Ishikawa (cell line): ENCODE measurements around the gene DAGLA.
A peak's percentile ranks its signal among the peaks of the same experiment; 100 is the strongest.

Experiments
- CEBPB ChIP-seq: IDR thresholded peaks from 2 replicates; pipeline ENCODE4 v1.6.1; 2012
- CREB1 ChIP-seq: IDR thresholded peaks from 2 replicates; pipeline ENCODE4 v1.6.1; 2012; ENCODE audit warnings: low read depth
- EGR1 ChIP-seq: IDR thresholded peaks from 2 replicates; pipeline ENCODE4 v1.6.1; 2012
- EP300 ChIP-seq: IDR thresholded peaks from 2 replicates; pipeline ENCODE4 v1.6.1; 2012; ENCODE audit warnings: borderline replicate concordance
- FOXM1 ChIP-seq: IDR thresholded peaks from 2 replicates; pipeline ENCODE4 v1.6.1; 2012; ENCODE audit warnings: low read depth, borderline replicate concordance
- NFIC ChIP-seq: IDR thresholded peaks from 2 replicates; pipeline ENCODE4 v1.6.1; 2012
- RAD21 ChIP-seq: IDR thresholded peaks from 2 replicates; pipeline ENCODE4 v1.6.1; 2012; ENCODE audit warnings: low read depth
- TAF1 ChIP-seq: IDR thresholded peaks from 2 replicates; pipeline ENCODE4 v1.6.1; 2012; ENCODE audit warnings: low read depth, mild to moderate bottlenecking
- TCF12 ChIP-seq: IDR thresholded peaks from 2 replicates; pipeline ENCODE4 v1.6.1; 2012; ENCODE audit warnings: low read depth
- TEAD4 ChIP-seq: IDR thresholded peaks from 2 replicates; pipeline ENCODE4 v1.6.1; 2012
- YY1 ChIP-seq: IDR thresholded peaks from 2 replicates; pipeline ENCODE4 v1.6.1; 2012; ENCODE audit warnings: low read depth
- ZBTB7A ChIP-seq: IDR thresholded peaks from 2 replicates; pipeline ENCODE4 v1.6.1; 2012; ENCODE audit warnings: low read depth
- TF ChIP-seq, protein P1 (sequence below): IDR thresholded peaks from 2 replicates; pipeline ENCODE4 v1.6.1; 2012; ENCODE audit warnings: low read depth, mild to moderate bottlenecking
- TF ChIP-seq, protein P2 (sequence below): IDR thresholded peaks from 2 replicates; pipeline ENCODE4 v1.6.1; 2012
- TF ChIP-seq, protein P3 (sequence below): IDR thresholded peaks from 2 replicates; pipeline ENCODE4 v1.6.1; 2012

DAGLA gene

DNA sequence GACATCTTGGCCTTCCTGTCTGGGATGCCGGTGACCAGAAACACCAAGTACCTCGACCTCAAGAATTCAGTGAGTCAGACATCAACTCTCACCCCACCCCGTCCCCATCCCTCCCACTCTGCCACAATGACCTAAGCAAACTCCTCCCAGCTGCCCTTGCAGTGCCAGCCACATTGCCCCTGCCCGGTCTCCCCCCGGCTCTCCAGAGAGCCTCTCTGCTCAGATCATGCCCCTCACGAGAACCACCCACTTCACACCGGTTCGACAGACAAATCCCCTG is 48.7 kb downstream of the DAGLA start:
- TF ChIP-seq, protein P1, sequence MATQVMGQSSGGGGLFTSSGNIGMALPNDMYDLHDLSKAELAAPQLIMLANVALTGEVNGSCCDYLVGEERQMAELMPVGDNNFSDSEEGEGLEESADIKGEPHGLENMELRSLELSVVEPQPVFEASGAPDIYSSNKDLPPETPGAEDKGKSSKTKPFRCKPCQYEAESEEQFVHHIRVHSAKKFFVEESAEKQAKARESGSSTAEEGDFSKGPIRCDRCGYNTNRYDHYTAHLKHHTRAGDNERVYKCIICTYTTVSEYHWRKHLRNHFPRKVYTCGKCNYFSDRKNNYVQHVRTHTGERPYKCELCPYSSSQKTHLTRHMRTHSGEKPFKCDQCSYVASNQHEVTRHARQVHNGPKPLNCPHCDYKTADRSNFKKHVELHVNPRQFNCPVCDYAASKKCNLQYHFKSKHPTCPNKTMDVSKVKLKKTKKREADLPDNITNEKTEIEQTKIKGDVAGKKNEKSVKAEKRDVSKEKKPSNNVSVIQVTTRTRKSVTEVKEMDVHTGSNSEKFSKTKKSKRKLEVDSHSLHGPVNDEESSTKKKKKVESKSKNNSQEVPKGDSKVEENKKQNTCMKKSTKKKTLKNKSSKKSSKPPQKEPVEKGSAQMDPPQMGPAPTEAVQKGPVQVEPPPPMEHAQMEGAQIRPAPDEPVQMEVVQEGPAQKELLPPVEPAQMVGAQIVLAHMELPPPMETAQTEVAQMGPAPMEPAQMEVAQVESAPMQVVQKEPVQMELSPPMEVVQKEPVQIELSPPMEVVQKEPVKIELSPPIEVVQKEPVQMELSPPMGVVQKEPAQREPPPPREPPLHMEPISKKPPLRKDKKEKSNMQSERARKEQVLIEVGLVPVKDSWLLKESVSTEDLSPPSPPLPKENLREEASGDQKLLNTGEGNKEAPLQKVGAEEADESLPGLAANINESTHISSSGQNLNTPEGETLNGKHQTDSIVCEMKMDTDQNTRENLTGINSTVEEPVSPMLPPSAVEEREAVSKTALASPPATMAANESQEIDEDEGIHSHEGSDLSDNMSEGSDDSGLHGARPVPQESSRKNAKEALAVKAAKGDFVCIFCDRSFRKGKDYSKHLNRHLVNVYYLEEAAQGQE = no peak
- TF ChIP-seq, protein P2, sequence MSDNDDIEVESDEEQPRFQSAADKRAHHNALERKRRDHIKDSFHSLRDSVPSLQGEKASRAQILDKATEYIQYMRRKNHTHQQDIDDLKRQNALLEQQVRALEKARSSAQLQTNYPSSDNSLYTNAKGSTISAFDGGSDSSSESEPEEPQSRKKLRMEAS = no peak
- TF ChIP-seq TCF12 (no peak), FOXM1 (no peak)
- TF ChIP-seq, protein P3, sequence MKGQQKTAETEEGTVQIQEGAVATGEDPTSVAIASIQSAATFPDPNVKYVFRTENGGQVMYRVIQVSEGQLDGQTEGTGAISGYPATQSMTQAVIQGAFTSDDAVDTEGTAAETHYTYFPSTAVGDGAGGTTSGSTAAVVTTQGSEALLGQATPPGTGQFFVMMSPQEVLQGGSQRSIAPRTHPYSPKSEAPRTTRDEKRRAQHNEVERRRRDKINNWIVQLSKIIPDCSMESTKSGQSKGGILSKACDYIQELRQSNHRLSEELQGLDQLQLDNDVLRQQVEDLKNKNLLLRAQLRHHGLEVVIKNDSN = no peak

DNA sequence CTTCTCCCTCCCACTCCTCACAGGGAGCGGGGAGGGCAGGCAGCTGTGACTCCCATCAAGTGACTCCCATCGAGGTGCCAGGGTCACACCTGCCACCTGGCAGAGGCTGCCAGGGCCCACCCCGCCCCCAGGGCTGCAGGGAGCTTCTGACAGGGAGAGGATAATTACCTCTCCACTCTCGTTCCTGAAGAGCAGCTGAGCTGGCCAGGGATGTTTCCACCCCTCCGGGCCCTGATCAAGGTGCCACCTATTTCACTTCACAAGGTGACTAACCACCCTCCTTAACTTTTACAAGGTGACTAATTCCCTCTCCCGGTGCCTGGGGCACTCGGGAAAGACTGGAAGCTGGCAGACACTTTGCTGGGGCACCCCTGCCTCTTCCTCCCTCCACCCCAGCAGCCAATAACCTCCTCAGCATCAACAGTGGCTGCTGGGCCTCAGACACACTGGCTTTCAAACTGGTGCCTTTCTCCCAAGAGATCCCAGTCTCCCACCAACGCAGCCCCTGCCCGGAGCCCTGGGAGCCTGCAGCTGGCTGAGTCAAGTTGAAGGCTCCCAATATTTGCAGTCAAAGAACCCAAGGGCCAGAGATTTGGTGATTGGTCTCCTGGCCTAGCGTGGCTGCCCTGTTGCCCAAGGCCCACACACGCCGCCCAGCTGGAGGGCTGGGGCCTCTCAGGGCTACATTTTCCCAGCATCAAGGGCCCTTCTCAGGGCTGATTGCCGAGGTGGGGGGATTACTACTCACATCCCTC is 50.2 kb downstream of the DAGLA start:
- TF ChIP-seq TEAD4 = no peak
- TF ChIP-seq TCF12 = 0 out of 2 replicates have a peak, but pooled peaks have one; percentile 26

DNA sequence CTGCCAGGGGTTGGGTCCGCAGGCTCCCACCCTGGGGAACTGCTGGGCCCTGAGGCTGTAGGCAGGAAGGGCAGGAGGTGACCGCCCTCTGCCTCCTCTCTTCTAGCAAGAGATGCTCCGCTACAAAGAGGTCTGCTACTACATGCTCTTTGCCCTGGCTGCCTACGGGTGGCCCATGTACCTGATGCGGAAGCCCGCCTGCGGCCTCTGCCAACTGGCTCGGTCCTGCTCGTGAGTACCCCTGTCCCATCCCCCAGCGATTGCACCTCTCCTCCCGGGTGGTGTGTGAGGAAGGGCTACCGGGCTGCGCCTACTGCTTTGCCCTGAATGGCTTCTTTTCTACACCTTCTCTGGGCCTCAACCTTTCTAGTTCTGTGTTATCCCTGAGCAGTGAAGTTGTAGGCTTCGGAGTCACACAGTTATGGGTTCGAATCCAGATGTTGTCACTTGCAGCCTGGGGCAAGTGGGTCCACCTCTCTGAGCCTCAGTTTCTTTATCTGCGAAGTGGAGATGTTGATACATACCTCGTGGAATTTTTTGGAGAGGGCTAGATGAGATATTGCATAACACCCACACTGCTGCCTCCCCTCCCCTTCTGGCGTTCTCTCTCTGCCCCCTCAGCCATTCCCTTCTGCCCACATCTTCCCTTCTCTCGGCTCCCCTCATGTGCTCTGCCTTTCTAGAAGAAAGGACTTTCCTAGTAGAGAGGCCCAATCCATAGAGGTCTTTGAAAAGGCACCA is 51.2 kb downstream of the DAGLA start:
- no peak for TF ChIP-seq CEBPB
- TF ChIP-seq TEAD4 = no peak

DNA sequence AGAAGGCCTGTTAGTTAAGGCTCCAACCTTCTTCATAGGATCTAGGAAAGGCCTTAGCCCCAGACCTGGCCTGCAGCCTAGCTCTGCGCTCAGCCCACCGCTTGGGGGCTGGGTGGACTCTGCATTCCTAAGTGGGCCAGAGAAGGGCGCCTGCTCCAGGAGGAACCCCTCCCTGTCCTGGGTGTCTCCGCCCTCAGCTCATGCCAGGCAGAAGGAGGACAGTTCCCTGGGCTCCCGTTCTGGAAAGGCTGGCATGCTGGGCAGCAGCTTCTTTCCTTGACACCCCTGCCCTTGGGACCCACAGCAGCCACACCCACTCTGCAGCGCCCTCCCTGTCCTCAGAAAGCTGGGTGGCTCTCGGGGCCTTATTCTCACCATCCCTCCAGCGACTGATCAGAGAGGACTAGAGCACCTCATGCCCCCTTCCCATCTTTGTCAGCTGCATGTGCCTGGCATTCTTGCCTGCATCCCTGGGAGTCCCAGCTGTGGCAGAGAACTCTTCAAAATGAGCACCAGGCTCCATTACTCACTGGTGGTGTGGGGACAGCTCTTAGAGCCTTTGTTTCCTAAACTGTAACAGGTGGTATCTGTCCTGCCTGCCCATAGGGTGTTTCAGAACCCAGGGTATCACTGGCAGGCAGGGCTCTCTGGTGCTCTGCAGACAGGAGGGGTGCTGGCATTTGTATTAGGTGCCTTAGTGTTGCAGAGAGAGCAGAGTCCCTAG is 51.9 kb downstream of the DAGLA start:
- TF ChIP-seq EP300 = no peak
- TF ChIP-seq, protein P1 = no peak
- TF ChIP-seq RAD21 = no peak
- TF ChIP-seq CREB1 = no peak
- no peak for TF ChIP-seq CEBPB
- TF ChIP-seq, protein P3 = no peak
- no peak for TF ChIP-seq TAF1
- TF ChIP-seq TEAD4 = no peak
- TF ChIP-seq TCF12 = no peak
- no peak for TF ChIP-seq YY1
- TF ChIP-seq, protein P2 = no peak
- no peak for TF ChIP-seq FOXM1
- no peak for TF ChIP-seq NFIC

DNA sequence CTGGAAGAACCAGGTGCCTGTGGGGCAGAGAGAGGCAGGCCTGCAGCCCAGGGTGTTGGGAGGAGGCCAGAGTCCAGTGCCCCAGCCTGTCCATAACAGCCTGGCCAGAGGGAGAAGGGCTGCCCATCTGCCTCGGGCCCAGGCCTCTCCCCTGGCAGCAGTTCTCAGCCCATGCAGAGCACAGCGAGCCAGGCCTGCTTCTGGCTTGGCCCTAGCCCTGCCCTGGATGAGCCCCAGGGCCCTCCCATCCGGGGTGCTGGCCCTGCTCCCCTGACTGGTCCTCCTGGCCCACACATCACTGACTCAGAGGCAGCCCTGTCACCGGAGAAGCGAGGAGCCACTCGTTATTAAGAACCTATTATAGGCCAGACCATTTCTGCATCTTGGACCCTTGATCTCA is 52.5 kb downstream of the DAGLA start:
- TF ChIP-seq EGR1 (no peak), CREB1 (no peak), ZBTB7A (no peak), EP300 (no peak), TAF1 (no peak), CEBPB (no peak), TEAD4 (no peak)
- TF ChIP-seq, protein P1 = no peak
- TF ChIP-seq, protein P3 = no peak
